LoVo (cell line): ENCODE data around the gene ZNF653.
"Not testable (repeated sequence)": the region's sequence is repeated elsewhere in the genome, so short reads cannot be mapped to it uniquely, and the experiment has no call there.

Source experiments
- DNase-seq: peaks from one replicate; pipeline ENCODE4 v3.0.0-alpha.2; 2016; ENCODE audit warnings: low spot score

ZNF653 gene

DNA sequence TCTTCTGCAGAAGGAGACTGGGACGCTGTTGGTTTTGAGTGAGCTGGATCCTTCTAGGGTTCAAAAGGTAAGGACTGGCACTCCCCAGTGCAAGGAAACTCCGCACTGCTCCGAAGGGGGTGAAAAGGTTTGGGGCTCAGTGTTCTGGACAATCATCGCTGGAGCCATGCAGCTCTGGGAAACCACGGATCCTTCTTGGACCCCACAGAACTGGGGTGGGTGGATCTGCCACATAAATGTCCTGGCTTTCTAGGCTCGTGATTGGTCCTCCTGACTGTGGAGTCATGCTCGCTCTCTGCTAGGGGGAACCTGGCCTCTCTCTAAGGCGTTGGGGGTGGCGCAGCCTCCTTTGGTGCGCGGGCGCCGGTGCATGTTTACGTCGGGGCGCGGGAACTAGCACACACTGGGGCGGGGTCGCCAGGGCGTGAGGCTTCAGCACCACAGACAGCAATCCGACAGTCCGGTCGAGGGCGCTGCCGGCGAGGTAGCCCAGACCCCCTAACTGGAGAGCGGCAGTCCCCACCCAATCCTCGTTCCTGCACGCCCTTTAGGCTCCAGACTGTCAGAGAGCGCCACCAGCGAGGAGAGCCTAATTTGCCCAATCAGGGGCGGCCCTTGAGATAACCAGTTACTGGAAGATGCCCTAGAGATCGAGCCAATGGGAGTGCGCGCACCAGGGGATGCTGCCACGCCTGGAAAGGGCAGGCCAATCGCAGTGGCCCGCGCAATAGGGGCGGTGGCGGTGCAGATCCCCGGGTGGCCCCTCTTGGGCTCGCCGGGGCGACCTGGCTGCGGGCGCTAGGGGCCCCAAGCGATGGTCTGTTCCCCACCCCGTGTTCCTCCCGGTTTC is 23.9 kb downstream of the ZNF653 start:
- DNase-seq, result no peak

- DNase-seq, result no peak
These were observed 24.7 kb downstream of the ZNF653 start, which contains the start of gene ELAVL3 for GRCh38 chr19:11480715-11481533. TSS of gene ELAVL3 (minus strand) at chr19:11481046. CDS start at chr19:11480608, 438 bp downstream.

- no peak for DNase-seq
These were observed 25.5 kb downstream of the ZNF653 start for GRCh38 chr19:11479898-11480714.

- peak; percentile 76 for DNase-seq
These were observed 26.3 kb downstream of the ZNF653 start for GRCh38 chr19:11479090-11479897.

DNA sequence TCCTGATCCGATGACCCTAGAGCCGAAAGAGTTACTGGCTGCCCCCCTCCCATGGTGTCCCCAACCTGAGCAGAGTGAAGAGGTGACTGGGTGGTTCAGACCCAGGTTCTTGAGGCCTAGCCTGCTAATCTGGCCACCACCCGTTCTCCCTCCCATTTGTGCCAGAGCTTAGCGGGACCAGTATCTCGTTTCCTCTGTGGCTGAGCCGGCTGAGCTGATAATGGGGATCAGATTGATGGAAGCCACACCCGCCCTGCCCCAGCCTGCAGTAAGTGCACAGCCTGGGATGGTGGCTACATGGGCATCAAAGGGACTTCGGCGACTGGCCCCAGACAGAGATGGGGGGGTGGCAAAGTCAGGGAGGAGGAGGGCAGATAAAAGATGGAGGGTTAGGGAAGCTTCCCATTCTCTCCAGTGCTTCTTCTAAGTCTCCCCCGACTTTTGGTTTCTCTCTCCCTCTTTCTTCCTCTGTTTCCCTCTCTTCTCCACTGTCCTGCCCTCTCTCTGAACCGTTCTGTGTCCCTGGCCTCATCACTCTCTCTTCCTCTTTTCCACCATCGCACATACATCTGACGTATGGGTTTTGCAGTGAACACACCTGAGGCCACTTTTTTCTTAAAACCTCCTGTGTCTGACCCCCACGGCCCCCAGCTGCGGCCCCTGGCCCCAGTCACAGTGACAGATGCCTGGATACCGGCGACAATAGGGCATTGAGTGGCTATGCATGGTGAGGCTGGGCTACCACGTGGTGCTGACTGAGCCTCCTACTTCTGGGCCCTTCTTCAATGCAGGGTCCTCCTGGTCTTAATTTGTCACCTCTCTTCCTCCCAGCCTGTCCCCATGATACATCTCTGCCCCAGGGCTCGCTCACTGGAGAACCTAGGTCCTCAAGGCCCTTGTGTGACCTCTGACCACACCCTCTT is 27.2 kb downstream of the ZNF653 start:
- no peak for DNase-seq

GRCh38 chr19:11475861-11476260 is 29.8 kb downstream of the ZNF653 start:
- no peak for DNase-seq

DNA sequence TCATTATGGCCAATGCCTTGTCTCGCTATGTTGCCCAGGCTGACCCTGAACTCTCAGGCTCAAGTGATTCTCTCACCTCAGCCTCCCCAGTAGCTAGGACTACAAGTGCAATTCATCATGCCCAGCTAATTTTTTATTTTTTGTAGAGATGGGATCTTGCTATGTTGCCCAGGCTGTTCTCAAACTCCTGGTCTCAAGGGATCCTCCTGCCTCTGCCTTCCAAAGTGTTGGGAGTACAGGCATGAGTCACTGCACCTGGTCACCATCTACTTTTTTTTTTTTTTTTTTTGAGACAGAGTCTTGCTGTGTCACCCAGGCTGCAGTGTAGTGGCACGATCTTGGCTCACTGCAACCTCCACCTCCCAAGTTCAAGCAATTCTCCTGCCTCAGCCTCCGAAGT is 30.3 kb downstream of the ZNF653 start:
- not testable (repeated sequence) for DNase-seq

- no peak for DNase-seq
These were observed 31.9 kb downstream of the ZNF653 start for GRCh38 chr19:11473725-11474124.

DNA sequence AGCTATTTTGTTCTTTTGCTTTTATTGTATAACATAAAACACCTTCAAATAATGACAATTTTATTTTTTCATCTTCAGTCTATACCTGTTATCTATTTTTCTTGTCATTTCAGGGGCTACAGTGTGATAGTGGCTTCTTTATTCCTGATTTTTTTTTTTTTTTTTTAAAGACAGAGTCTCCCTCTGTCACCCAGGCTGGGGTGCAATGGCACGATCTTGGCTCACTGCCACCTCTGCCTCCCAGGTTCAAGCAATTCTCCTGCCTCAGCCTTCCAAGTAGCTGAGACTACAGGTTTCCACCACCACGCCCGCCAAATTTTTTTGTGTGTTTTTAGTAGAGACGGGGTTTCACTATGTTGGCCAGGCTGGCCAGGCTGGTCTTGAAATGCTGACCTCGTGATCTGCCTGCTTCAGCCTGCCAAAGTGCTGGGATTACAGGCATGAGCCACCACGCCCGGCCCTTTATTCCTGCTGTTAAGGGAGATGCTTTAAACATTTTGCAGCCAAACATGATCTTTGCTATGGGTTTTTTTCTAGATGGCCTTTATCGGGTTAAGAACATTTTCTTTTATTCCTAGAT is 37.3 kb downstream of the ZNF653 start:
- not testable (repeated sequence) for DNase-seq

DNA sequence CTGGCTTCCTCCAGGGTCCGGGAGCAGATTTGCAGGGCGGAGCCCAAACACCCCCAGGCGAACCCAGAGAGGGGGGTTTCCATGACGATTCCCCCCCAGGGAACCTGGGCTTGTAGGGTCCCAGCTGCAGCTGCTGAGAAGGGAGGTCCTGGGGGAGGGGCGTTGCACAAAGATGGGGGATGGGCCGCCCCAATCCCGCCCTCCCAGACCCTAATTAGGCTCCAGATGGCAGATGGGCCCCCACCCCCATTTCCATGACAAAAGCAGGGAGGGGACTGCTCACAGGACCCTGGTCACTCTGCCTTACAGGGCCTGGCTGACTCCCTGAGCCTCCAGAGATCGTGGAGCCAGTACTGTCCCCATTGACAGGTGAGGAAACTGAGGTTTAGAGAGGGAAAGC is 40.0 kb downstream of the ZNF653 start:
- DNase-seq, result no peak

DNA sequence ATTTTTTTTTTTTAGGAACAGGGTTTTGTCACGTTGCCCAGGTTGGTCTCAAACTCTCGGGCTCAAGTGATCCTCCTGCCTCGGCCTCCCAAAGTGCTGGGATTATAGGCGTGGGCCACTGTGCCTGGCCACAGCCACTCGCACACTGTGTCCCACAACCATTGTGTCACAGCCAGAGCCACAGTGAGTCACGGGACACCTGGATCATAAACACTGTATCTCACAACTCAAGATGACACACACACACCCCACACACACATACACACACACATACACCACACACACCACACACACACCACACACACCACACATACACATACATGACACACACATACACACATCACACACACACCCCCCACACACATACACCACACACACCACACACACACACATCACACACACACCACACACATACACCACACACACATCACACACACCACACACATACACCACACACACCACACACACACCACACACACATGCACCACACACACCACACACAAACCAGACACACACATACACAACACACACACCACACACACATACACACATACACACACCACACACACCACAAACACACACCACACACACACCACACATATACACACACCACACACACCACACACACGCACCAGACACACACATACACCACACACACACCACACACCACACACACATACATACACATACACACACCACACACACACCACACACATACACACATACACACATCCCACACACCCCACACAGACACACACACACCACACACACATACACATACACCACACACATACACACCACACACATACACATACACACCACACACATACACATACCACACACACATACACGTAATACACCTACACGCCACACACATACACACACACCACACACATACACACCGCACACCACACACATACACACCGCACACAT is 41.0 kb downstream of the ZNF653 start:
- no peak for DNase-seq

GRCh38 chr19:11463391-11463790 is 42.2 kb downstream of the ZNF653 start:
- DNase-seq, result no peak

DNA sequence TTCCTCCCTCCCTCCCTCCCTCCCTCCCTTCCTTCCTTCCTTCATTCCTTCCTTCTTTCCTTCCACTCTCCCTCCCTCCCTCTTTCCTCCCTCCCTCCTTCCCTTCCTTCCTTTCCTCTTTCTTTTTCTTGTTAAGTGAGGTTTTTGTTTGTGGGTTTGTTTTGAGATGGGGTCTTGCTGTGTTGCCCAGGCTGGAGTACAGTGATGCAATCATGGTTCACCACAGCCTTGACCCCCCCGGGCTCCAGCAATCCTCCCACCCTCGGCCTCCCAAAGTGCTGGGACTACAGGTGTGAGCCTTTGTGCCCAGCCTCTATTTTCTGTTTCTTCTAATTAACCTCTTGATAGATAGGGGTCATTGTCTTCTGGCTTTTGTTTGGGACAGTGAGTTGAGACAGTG is 44.2 kb downstream of the ZNF653 start:
- DNase-seq, result no peak

DNA sequence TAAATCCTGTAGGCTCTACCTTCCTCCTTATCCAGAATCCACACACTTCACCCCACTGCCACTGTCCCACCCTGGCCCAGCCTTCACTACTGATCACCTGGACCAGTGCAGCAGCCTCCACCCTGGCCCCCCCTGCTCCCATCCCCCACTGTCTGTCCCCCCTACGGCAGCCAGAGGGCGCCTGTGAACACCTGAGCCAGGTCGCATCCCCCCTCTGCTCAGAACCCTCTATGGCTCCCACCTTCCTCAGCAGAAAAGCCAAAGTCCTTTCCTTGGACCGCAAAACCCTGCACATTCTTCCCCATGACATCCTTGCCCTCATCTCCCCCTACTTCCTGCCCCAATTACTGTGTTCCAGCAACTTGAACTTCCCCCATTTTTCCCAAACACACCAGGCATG is 45.4 kb downstream of the ZNF653 start:
- DNase-seq, result no peak

- not testable (repeated sequence) for DNase-seq
These were observed 46.7 kb downstream of the ZNF653 start for GRCh38 chr19:11458912-11459311.

- no peak for DNase-seq
These were observed 47.3 kb downstream of the ZNF653 start for GRCh38 chr19:11458236-11458900.

GRCh38 chr19:11457831-11458230 is 47.8 kb downstream of the ZNF653 start:
- no peak for DNase-seq

GRCh38 chr19:11457115-11457514 is 48.5 kb downstream of the ZNF653 start:
- DNase-seq, result no peak
